ENCODE measurements around the gene GPR160. TPM values are rescaled to one million over a fixed set of nuclear protein-coding genes. Genes with fewer than 3 reads are reported as not detected.

The GPR160 gene, protein sequence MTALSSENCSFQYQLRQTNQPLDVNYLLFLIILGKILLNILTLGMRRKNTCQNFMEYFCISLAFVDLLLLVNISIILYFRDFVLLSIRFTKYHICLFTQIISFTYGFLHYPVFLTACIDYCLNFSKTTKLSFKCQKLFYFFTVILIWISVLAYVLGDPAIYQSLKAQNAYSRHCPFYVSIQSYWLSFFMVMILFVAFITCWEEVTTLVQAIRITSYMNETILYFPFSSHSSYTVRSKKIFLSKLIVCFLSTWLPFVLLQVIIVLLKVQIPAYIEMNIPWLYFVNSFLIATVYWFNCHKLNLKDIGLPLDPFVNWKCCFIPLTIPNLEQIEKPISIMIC
- total RNA-seq: 0.13 and 0.26 TPM in 2 replicates

GRCh38 chr3:170037463-170038433 is at the start of gene GPR160:
TSS of gene GPR160 (plus strand) at chr3:170037995. CDS start at chr3:170083973, 45,978 bp downstream.

Other genes starting within 250 kb of the GPR160 start
- 0.07 TPM in 2 replicates for gene LRRIQ4, start 225.1 kb upstream of the GPR160 start, total RNA-seq
- 1.3 and 1.8 TPM in 2 replicates for gene LRRC34, start 225.1 kb upstream of the GPR160 start, total RNA-seq
- not detected in 2 replicates for gene LRRC31, start 168.1 kb upstream of the GPR160 start, total RNA-seq
- not detected in 2 replicates for gene SAMD7, start 126.4 kb upstream of the GPR160 start, total RNA-seq
- gene SEC62, start 71.2 kb upstream of the GPR160 start, total RNA-seq: 65.8 and 69.6 TPM in 2 replicates
- gene PHC3, start 143.7 kb downstream of the GPR160 start, total RNA-seq: 31.9 and 40.1 TPM in 2 replicates
- 53.5 and 54.9 TPM in 2 replicates for gene PRKCI, start 184.4 kb downstream of the GPR160 start, total RNA-seq